IPS-NIHi11 (cell line): ENCODE measurements around the gene CGREF1.
A peak's percentile ranks its signal among the peaks of the same experiment; 100 is the strongest.

Source experiments
- DNase-seq: peaks from one replicate; pipeline ENCODE4 v3.0.0; 2012; ENCODE audit warnings: mixed read lengths, low spot score

The CGREF1 gene

GRCh38 chr2:27118525-27119329, at the start of gene CGREF1:
CGREF1 (minus strand) TSS chr2:27119128; CDS start chr2:27104366, 14,762 bp downstream.
- peak; percentile 76 for DNase-seq

- no peak for DNase-seq
Measured at GRCh38 chr2:27164960-27165763, 46.2 kb upstream of the CGREF1 start.

- DNase-seq, result no peak
Measured at GRCh38 chr2:27162151-27163121, 43.5 kb upstream of the CGREF1 start.

DNA sequence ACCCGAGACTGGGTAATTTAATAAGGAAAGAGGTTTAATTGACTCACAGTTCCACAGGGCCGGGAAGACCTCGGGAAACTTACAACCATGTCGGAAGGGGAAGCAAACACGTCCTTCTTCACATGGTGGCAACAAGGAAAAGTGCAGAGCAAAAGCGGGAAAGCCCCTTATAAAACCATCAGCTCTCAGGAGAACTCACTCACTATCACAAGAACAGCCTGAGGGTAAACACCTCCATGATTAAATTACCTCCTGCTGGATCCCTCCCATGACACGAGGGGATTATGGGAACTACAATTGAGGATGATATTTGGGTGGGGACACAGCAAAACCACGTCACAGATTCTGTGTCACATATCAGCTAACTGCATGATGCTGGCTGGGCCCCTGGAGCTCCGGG, 41.3 kb upstream of the CGREF1 start:
- no peak for DNase-seq

- DNase-seq, result no peak
Measured at GRCh38 chr2:27159271-27159670, 40.3 kb upstream of the CGREF1 start.

- no peak for DNase-seq
Measured at GRCh38 chr2:27158468-27158867, 39.5 kb upstream of the CGREF1 start.

DNA sequence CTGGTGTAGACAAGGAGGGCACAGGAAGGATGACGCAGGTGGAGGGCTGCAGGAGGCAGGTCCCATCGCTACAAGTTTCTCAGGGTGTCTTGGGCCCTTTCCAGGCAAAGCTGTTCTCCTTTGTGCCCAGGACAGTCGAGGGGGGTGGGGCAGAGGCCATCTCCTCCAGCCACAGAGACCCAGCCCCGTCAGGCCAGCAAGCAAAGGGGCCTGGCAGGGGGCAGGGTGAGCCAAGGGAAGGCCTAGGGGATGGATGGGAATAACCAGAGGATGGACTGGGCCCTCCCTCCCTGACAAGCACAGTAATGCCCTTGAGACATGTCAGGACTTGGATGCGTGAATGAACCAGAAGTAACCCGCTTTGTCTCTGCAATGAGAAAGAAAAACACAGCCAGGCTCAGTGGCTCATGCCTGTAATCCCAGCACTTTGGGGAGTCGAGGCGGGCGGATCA, 36.2 kb upstream of the CGREF1 start:
- no peak for DNase-seq

GRCh38 chr2:27154488-27154887, 35.6 kb upstream of the CGREF1 start:
- DNase-seq, result no peak

- no peak for DNase-seq
Measured at GRCh38 chr2:27152796-27153464, 34.0 kb upstream of the CGREF1 start.

DNA sequence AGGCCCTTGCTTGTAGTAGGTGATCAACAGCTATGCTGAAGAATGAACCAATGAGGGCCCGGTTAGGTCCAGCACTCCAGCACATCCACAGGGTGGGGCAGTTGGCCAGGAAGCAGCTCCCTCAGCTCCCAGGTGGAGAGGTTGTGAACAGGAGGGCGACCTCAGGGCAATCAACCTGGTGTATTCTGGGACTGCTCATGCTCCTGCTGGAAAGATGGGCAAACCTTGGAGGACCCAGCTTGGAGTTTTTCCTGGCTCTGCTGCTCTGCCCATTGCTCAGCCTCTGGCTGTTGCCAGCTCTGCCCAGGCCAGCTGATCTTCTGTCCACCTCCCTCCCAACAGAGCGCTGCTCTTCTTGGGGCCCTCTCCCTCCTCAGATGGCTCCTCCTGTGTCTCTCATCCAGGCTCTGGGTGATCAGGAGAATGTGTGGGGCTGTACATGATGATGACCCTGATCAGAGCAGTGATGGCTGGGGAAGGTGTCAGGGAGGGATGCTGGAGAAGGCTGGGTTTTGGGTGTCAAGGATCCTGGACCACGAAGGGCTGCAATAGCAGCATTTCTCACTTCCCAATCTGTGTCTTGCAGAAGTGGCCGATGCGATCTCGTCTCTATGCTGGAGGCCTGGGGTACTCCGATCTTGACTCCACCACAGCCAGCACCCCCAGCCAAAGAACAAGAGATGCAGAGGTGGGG, 33.3 kb upstream of the CGREF1 start:
- DNase-seq, result peak; percentile 54

DNA sequence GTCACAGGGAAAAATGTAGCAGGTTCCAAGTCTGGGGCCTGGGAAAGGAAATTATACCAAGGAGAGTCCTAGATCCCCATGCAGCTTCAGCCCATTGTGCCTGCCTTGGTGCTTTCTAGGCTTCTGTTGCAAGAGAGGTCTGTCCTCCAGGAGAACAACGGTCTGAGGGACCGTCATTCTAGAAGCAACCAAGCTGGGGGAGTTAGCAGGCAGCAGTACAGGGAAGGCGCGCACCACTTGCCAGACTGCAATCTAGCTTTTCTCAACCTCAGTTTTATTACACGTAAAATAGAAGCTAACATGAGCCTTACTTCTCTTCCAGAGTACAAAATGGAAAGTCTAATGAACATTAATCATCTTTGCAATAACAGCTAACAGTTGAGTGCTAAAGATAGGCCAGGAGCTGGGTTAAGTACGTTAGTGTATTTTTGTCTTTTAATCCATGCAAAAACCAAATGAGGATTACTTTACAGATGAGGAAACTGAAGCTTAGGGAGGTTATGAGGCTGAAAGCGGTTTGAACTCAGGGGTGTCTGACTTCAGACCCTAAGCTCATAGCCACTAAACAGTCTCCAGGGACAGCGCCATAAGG, 31.8 kb upstream of the CGREF1 start:
- DNase-seq, result no peak

- DNase-seq, result no peak
Measured at GRCh38 chr2:27149570-27150405, 30.9 kb upstream of the CGREF1 start.

GRCh38 chr2:27148801-27149439, 30.0 kb upstream of the CGREF1 start, which contains the start of gene TCF23:
TCF23 (plus strand) TSS chr2:27149004; CDS start chr2:27149134, 130 bp downstream.
- DNase-seq, result no peak

DNA sequence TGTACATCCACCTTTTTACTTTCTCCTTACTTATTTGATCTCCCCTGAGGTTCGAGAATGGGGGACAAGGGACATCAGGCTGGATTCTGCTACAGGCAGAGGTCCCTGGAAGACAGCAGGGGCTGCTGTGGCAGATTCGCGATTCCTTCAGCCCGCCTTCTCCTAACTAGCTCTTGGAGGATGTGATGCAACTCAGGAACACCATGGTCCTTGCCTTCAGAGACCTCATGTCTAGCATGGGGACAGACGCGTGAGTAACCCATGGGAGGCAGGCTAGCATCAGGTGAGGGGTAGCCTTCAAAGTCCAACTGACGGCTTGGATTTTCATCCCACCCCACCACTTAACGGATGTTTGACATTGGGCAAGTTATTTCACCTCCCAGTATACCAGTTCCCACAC, 29.0 kb upstream of the CGREF1 start:
- DNase-seq, result no peak

DNA sequence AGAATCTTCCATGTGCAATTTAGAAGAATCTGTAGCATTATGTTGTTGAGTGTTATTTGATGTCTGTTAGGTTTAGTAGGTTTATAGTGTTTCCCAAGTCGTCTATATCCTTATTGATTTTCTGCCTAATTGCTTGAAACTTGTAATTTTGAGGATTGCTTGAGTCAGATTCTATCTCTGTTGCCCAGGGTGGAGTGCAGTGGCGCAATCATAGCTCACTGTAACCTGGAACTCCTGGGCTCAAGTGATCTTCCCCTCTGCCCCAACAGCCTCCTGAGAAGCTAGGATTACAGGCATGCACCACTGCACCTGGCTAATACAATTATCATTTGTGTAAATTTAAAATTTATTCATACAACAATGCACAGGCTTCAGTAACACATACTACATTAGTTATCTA, 26.8 kb upstream of the CGREF1 start:
- DNase-seq, result no peak

DNA sequence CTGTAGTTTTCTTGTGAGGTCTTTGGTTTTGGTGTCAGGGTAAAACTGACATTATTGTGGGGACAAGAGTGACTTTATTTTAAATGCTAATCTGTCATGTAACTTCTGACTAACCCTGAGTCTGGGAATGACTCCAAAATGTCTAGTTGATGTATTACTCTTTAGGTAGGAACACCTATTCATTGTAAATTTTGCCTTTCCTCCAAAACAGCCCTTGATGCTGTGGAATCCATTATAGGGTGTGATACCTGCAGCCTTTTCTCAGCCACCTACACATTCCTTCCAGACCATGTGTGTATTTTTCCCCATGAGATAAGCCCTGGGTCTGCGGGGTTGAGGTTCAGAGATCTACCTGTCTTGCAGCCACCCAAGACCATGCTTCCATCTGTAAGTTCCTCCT, 24.4 kb upstream of the CGREF1 start:
- no peak for DNase-seq

GRCh38 chr2:27139310-27139709, 20.4 kb upstream of the CGREF1 start, which contains the start of gene PRR30:
PRR30 (minus strand) TSS chr2:27139410; CDS start chr2:27138329, 1,081 bp downstream.
- no peak for DNase-seq

- DNase-seq, result no peak
Measured at GRCh38 chr2:27138111-27138510, 19.2 kb upstream of the CGREF1 start.
